Adrenal gland (tissue), 12 donors: ENCODE data around the gene MACROD2. TPM values are rescaled to one million over a fixed set of nuclear protein-coding genes. Genes with fewer than 3 reads are reported as not detected.

ENCODE experiments used
- DNase-seq, 7 donors: peaks; one replicate each; pipeline ENCODE4 v3.0.0-alpha.2; 2019 to 2020
- H3K27ac ChIP-seq, 5 donors: fragments of 200-600 bp; sonication (generic) in 4 of 5; 1 replicate in 3 of 5; 2 replicates in 2 of 5; pipeline versions ENCODE4 v1.5.1 to v1.8.0; 2016 to 2020; ENCODE audit warnings: mild to moderate bottlenecking in 1 of 5
- H3K27me3 ChIP-seq: fragments of 200-600 bp; 2 replicates; pipeline ENCODE4 v1.8.0; 2021
- H3K36me3 ChIP-seq, 2 donors: fragments of 200-600 bp; replicated peaks in 1 of 2; 1 replicate in 1 of 2; 2 replicates in 1 of 2; pipeline versions ENCODE4 v1.5.1 to v1.8.0; 2018 to 2022
- H3K4me1 ChIP-seq, 2 donors: fragments of 200-600 bp; replicated peaks in 1 of 2; 1 replicate in 1 of 2; 2 replicates in 1 of 2; pipeline versions ENCODE4 v1.5.1 to v1.8.0; 2018 to 2021
- H3K4me3 ChIP-seq, 4 donors: fragments of 200-600 bp; sonication (generic) in 3 of 4; one replicate each; pipeline ENCODE4 v1.5.1; 2016 to 2018
- H3K9me3 ChIP-seq, 3 donors: fragments of 200-600 bp; sonication (generic) in 1 of 3; replicated peaks in 1 of 3; 1 replicate in 2 of 3; 2 replicates in 1 of 3; pipeline versions ENCODE4 v1.5.1 to v1.8.0; 2016 to 2021
- CTCF ChIP-seq, 6 experiments: fragments of 450-650 bp in 4 of 6; fragments of 200-600 bp in 2 of 6; sonication (generic) in 1 of 6; IDR thresholded peaks; 1 replicate in 5 of 6; 2 replicates in 1 of 6; pipeline versions ENCODE4 v1.5.1 to v1.8.0; 2016 to 2021; ENCODE audit warnings: antibody characterized with exemption in 6 of 6, mild to moderate bottlenecking in 2 of 6, moderate library complexity in 1 of 6
- POLR2A ChIP-seq, 2 donors: fragments of 450-650 bp; IDR thresholded peaks; one replicate each; pipeline ENCODE4 v1.6.1; 2017; ENCODE audit warnings: antibody characterized with exemption in 2 of 2, mild to moderate bottlenecking in 2 of 2, moderate library complexity in 1 of 2
- WGBS, 4 donors: extraction: QIAGEN DNeasy Blood & Tissue Kit in 2 of 4; methylation state at CpG; one replicate each; pipeline versions ENCODE4 v1.1.5 to v1.1.7; 2013 to 2017; 5-methylcytosine and 5-hydroxymethylcytosine counted together
- intact Hi-C, 2 donors: fragments of 100-400 bp; cut with DNase I; formaldehyde crosslinking; loops; one replicate each; pipeline versions ENCODE4 v1.14.1 to v1.15.0; 2022 to 2023
- polyA plus RNA-seq, 3 donors: library from polyadenylated mRNA; stranded (reverse); fragments of 200-250 nt in 2 of 3; fragments of 350-450 nt in 1 of 3; fragmentation: Illumina TruSeq in 1 of 3; extraction: RNeasy Lipid Tissue Mini Kit (QIAGEN cat#74804) in 1 of 3; gene quantifications; one replicate each; pipeline ENCODE4 v1.2.3, GENCODE V29; 2013 to 2014
- total RNA-seq, 9 donors: library from RNA; depleted of rRNA in 4 of 9; stranded (reverse); fragments of >200 nt in 4 of 9; fragments of 120-200 nt in 1 of 9; fragmentation: NEBNext Ultra II Directional in 1 of 9; extraction: Animal tissue kit (Norgen Biotek cat#: 25700) in 1 of 9; gene quantifications; one replicate each; pipeline versions ENCODE4 v1.1.0 to v1.2.4, GENCODE V29; 2013 to 2023
- donor health status: healthy with polysubstance abuse.
- donor health status: Bipolar disorder and iron deficiency.
- donor health status: DM: yes; HTN: yes; CAD: no.
- donor health status: DM: no; HTN: no; CAD: no.
- donor health status: DM: no; HTN: no; CAD: no.
- donor health status: DM: yes; HTN: yes; CAD: no.

MACROD2 gene
- total and polyA plus RNA-seq, 12 donors, result 1.1 to 21.2 (median 6.4) TPM

GRCh38 chr20:15045246-15045645 is 1049.9 kb downstream of the MACROD2 start:
- no peaks in the 10 kb centered on the region for H3K4me1 ChIP-seq
- DNase-seq, result peak in 4 of 7 donors; percentile 10 to 58 (median 21)
- intact Hi-C loops, result no loop called here
- no peak overlapping the region for H3K27ac ChIP-seq
- H3K9me3 ChIP-seq, result no peaks in the 10 kb centered on the region
- H3K27me3 ChIP-seq, result no peaks in the 10 kb centered on the region
- TF ChIP-seq CTCF (IDR thresholded peaks at IDR 0.05), result peak in 1 of 6 experiments; percentile 4
- no peak for TF ChIP-seq POLR2A (IDR thresholded peaks at IDR 0.05)
- 42 to 52% (median 49%) methylated on average over 4 of the region's 4 CpGs for WGBS, 4 donors
- H3K4me3 ChIP-seq, result no peak overlapping the region
- H3K36me3 ChIP-seq, result no peaks in the 10 kb centered on the region

- DNase-seq, result no peak
- Histone ChIP-seq H3K27me3 (no peaks in the 10 kb centered on the region), H3K9me3 (no peaks in the 10 kb centered on the region), H3K4me3 (no peak overlapping the region), H3K36me3 (no peaks in the 10 kb centered on the region), H3K27ac (no peak overlapping the region), H3K4me1 (no peaks in the 10 kb centered on the region)
- intact Hi-C loops, result no loop called here
- WGBS, 4 donors, result 51 to 71% (median 63%) methylated on average over 2 of the region's 2 CpGs
- TF ChIP-seq CTCF (IDR thresholded peaks at IDR 0.05), result no peak
- TF ChIP-seq POLR2A (IDR thresholded peaks at IDR 0.05), result no peak
These were observed 1051.7 kb downstream of the MACROD2 start for GRCh38 chr20:15047042-15047441.

DNA sequence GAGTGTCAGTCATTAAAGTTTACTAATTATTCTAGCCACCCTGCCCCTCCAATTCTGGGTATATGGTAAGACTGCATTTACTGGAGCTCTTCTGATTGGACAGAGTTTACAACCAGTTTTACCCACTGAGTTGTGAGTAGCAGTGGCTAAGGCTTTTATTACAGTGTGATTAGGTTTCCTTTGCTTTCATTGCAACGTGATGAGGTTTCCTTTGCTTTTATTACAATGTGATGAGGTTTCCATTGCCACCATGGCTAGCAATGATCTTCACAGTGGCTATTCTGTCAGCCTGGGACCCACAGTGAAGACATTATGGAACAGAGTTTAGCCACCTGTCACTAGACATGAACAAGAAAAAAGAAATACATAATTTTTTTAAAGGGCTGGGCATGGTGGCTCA is 1052.3 kb downstream of the MACROD2 start:
- TF ChIP-seq POLR2A (IDR thresholded peaks at IDR 0.05) (no peak), CTCF (IDR thresholded peaks at IDR 0.05) (no peak)
- H3K36me3 ChIP-seq, result no peaks in the 10 kb centered on the region
- 20 to 59% (median 32%) methylated on average over 1 of the region's 1 CpG for WGBS, 4 donors
- H3K4me3 ChIP-seq, result no peak overlapping the region
- intact Hi-C loops, result no loop called here
- H3K27me3 ChIP-seq, result no peaks in the 10 kb centered on the region
- no peak overlapping the region for H3K27ac ChIP-seq
- no peak for DNase-seq
- H3K9me3 ChIP-seq, result no peaks in the 10 kb centered on the region
- no peaks in the 10 kb centered on the region for H3K4me1 ChIP-seq

GRCh38 chr20:15056246-15056645 is 1060.9 kb downstream of the MACROD2 start:
- intact Hi-C loops, result no loop called here
- H3K27ac ChIP-seq, result no peak overlapping the region
- H3K4me3 ChIP-seq, result no peak overlapping the region
- TF ChIP-seq CTCF (IDR thresholded peaks at IDR 0.05) (no peak), POLR2A (IDR thresholded peaks at IDR 0.05) (no peak)
- no peaks in the 10 kb centered on the region for H3K36me3 ChIP-seq
- no peaks in the 10 kb centered on the region for H3K27me3 ChIP-seq
- DNase-seq, result no peak
- no peaks in the 10 kb centered on the region for H3K4me1 ChIP-seq
- no peaks in the 10 kb centered on the region for H3K9me3 ChIP-seq
- WGBS, 4 donors, result 59 to 83% (median 69%) methylated on average over 5 of the region's 5 CpGs
